Effector memory CD4-positive, alpha-beta T cell (primary cell): ENCODE measurements around the gene MZT2B.
"Not testable (repeated sequence)": the region's sequence is repeated elsewhere in the genome, so short reads cannot be mapped to it uniquely, and the experiment has no call there.

ENCODE experiments used
- DNase-seq, 3 donors: peaks; one replicate each; pipeline ENCODE4 v3.0.0-alpha.2; 2020
- H3K27ac ChIP-seq: 2 replicates; pipeline ENCODE4 v1.7.0; 2013; ENCODE audit warnings: mild to moderate bottlenecking, low read length, moderate library complexity; ENCODE audit not compliant: insufficient read depth, poor library complexity, severe bottlenecking
- H3K27me3 ChIP-seq: replicated peaks from 2 replicates; pipeline ENCODE4 v1.7.0; 2013; ENCODE audit warnings: mild to moderate bottlenecking, low read length; ENCODE audit not compliant: insufficient read depth, control insufficient read depth, poor library complexity, severe bottlenecking
- H3K36me3 ChIP-seq: 2 replicates; pipeline ENCODE4 v1.7.0; 2013; ENCODE audit warnings: mild to moderate bottlenecking, low read length, moderate library complexity; ENCODE audit not compliant: control insufficient read depth, insufficient read depth
- H3K4me1 ChIP-seq: 2 replicates; pipeline ENCODE4 v1.7.0; 2013; ENCODE audit warnings: low read length, mild to moderate bottlenecking; ENCODE audit not compliant: control insufficient read depth, insufficient read depth, poor library complexity, severe bottlenecking
- H3K4me3 ChIP-seq: 2 replicates; pipeline ENCODE4 v1.7.0; 2013; ENCODE audit warnings: low read length, low read depth, mild to moderate bottlenecking; ENCODE audit not compliant: insufficient read depth, poor library complexity, severe bottlenecking
- H3K9me3 ChIP-seq: 2 replicates; pipeline ENCODE4 v1.7.0; 2013; ENCODE audit warnings: mild to moderate bottlenecking, low read length, moderate library complexity; ENCODE audit not compliant: control insufficient read depth

The MZT2B gene

DNA sequence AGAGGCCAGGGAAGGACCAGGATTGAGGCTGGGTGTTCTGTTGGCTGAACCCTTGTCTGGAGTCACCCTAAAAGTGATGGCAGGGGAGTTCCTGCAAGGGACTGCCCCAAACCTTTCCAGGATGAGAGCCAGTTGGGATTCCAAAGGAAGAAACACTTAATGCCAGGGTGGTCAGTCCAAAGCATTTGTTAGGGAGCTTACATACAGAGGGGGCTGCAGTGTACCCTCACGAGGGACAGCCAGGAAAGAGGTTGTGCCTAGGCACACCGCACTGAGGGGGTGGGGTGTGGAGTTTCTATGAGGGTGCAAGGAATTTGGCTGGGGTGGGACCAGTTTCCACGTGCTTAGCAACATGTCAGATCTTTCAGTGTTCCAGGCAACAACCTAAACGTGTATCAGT is 6.9 kb downstream of the MZT2B start:
- not testable (repeated sequence) for H3K27ac ChIP-seq, H3K27me3 ChIP-seq, H3K4me1 ChIP-seq, H3K4me3 ChIP-seq, H3K9me3 ChIP-seq, H3K36me3 ChIP-seq, DNase-seq

DNA sequence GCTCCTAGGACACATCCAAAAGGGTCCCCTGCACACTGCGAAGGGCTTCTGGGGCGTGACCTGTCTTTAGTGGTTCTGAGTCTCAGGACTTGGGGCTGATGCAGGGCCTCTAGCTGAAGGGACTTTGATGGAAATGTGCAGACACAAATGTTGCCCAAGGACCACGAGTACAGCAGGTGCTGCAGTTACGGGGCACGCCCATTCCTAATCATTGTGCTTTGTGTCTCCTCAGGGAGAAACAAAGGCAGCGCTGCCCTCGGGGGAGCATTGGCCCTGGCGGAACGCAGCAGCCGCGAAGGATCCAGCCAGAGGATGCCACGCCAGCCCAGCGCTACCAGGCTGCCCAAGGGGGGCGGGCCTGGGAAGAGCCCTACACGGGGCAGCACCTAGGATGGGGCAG is 8.2 kb downstream of the MZT2B start:
- H3K4me1 ChIP-seq: no peaks in the 10 kb centered on the region
- no peaks in the 10 kb centered on the region for H3K27me3 ChIP-seq
- H3K27ac ChIP-seq: no peak overlapping the region
- DNase-seq: no peak
- no peaks in the 10 kb centered on the region for H3K36me3 ChIP-seq
- H3K9me3 ChIP-seq: no peaks in the 10 kb centered on the region
- no peak overlapping the region for H3K4me3 ChIP-seq

DNA sequence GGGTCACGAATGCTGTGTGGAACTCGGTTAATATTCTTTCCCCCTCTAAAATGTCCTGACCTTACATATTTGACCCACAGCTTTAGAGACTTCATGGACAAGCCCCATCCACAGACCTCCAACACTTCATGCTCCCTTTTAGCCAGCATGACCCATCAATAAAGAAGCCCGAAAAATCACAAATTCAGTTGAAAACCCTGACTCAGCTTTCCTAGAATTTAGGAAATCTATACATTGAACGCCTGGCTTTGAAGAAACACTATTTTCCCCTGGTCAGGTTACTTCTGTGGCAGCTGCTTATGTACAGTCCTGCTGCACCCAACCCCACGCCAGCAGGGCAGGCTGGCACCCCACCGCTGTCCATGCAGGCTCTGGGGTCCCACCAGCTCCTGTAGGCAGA is 9.3 kb downstream of the MZT2B start:
- not testable (repeated sequence) for H3K27me3 ChIP-seq, H3K27ac ChIP-seq, DNase-seq, H3K4me1 ChIP-seq, H3K36me3 ChIP-seq, H3K4me3 ChIP-seq, H3K9me3 ChIP-seq

DNA sequence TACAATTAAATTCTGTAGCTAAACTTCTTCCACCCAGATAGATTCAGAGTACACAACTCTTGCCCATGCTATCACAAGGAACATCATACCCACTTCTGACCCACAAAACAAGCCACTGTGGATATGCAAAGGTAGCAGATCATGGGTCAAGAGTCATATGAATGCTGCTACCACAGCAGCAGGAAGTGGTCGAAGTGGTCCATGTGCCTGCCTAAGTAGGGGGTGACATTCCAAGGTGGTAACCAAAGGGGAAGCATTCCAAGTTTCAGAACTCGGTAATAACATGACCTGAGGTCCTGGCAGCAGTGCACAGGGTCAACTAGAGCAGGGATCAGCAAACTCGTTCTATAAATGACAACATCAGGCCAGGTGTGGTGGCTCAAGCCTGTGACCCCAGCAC is 10.4 kb downstream of the MZT2B start:
- H3K9me3 ChIP-seq, H3K4me3 ChIP-seq, H3K36me3 ChIP-seq, DNase-seq, H3K27ac ChIP-seq, H3K27me3 ChIP-seq, H3K4me1 ChIP-seq: not testable (repeated sequence)

DNA sequence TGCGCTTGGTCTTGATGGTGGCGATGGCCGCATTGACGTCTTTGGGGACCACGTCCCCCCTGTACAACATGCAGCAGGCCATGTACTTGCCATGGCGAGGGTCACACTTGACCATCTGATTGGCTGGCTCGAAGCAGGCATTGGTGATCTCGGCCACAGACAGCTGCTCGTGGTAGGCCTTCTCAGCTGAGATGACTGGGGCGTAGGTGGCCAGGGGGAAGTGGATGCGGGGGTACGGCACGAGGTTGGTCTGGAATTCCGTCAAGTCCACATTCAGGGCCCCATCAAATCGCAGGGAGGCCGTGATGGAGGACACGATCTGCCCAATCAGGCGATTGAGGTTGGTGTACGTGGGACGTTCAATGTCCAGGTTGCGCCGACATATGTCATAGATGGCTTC is 11.8 kb downstream of the MZT2B start:
- H3K9me3 ChIP-seq, H3K27me3 ChIP-seq, H3K4me1 ChIP-seq, H3K27ac ChIP-seq, H3K4me3 ChIP-seq, H3K36me3 ChIP-seq, DNase-seq: not testable (repeated sequence)

DNA sequence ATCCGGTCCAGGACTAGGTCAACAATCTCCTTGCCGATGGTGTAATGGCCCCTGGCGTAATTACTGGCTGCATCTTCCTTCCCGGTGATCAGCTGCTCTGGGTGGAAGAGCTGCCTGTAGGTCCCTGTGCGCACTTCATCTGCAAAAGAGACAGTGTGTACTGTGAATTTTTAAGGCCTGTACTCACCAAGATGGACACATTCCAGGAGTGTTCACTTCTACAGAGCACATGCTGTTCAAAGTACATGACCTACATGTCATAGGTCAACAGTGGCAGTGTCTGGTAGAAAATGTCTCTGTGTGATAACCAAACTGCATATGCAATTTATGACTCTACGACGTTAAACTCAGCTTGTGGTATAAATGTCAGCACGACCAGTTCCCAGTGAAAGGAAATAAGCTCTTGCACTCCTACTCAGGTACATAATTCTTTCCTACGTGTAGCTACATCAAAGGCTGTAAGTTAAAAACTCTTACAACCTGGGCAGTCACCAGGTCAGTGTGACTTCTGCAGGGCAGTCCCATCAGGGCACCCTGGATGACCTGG is 13.1 kb downstream of the MZT2B start:
- not testable (repeated sequence) for DNase-seq, H3K4me1 ChIP-seq, H3K9me3 ChIP-seq, H3K27ac ChIP-seq, H3K4me3 ChIP-seq, H3K27me3 ChIP-seq, H3K36me3 ChIP-seq

DNA sequence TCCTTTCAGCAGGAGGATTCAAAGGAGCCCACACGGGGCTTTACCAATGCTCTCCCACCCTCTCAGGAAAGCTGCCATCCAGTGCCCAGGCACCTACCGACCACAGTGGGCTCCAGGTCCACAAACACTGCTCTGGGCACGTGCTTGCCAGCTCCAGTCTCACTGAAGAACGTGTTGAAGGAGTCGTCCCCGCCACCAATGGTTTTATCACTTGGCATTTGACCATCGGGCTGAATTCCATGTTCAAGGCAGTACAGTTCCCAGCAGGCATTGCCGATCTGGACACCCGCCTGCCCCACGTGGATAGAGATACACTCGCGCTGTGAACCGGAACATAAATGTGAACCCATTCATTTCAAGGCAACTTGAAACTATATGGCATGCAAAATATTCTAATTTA is 14.0 kb downstream of the MZT2B start:
- H3K27me3 ChIP-seq, H3K4me3 ChIP-seq, H3K36me3 ChIP-seq, H3K9me3 ChIP-seq, H3K4me1 ChIP-seq, H3K27ac ChIP-seq, DNase-seq: not testable (repeated sequence)

DNA sequence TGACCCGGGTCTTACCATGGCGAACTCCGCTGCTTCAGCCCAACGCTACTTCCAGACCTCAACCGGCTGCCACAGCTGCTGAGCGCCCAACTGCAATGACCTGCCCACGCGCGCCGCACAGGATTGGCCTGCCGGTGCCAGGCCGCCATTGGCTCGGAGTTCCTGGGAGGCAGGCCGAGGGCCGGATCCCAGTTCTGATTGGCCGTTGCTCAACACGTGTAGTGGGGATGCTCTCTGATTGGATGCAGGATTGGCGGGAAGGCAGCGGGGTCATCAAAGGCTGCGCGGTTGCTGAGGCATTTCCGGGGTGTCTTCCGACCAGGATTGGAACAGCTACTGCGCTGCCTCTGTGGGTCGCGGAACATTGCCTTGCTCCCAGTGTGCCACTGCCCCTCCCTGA is 16.3 kb downstream of the MZT2B start, which contains the start of gene TUBA3E:
TUBA3E (minus strand) TSS at position 97 of the 400 bp plus-strand sequence; CDS start at position 18, 79 bp downstream.
- H3K4me1 ChIP-seq: no peaks in the 10 kb centered on the region
- H3K27me3 ChIP-seq: no peaks in the 10 kb centered on the region
- no peaks in the 10 kb centered on the region for H3K36me3 ChIP-seq
- H3K4me3 ChIP-seq: no peak within 1 kb of the TSS
- no peak within 1 kb of the TSS for H3K27ac ChIP-seq
- DNase-seq: no peak
- no peaks in the 10 kb centered on the region for H3K9me3 ChIP-seq

DNA sequence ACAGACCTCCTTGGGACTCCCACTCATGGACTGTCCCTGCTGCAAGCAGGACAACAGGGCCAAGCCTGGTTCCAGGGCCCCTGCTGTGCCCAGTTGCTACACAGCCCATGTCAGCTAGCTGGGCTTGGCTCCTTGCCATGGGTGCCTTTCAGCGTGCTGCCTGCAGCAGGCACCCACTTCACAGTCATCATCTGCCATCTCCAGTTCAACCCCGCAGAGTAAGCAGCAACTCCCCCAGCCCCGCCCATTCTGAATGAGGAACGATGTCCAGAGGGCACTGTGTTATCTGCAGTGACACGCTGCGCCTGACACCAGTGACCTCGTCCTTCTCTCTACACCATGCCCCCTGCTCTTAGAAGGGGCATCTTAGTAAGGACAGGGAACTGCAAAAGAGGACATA is 20.5 kb downstream of the MZT2B start:
- not testable (repeated sequence) for H3K27me3 ChIP-seq, H3K4me1 ChIP-seq, H3K27ac ChIP-seq, H3K4me3 ChIP-seq, DNase-seq, H3K36me3 ChIP-seq, H3K9me3 ChIP-seq

DNA sequence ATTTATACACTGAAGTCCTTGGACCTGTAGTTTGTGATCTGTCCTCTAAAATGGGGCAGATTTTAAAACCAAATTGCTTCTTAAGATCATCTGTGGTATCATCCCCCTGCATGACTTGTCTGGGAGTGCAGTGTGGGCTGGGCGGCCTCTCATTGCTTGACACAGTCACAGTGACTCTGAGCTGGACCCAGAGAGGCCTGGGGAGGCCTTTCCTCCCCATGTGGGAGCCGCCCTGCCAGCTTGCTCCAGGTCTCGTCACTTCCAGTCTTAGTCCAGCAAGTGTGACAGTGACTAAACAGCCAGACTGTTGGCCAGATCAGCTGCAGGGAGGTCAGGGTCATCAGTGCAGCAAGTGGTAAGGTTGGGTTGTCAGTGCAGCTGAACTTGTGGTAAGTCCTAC is 21.1 kb downstream of the MZT2B start:
- not testable (repeated sequence) for H3K27ac ChIP-seq, H3K4me3 ChIP-seq, H3K9me3 ChIP-seq, DNase-seq, H3K27me3 ChIP-seq, H3K36me3 ChIP-seq, H3K4me1 ChIP-seq

DNA sequence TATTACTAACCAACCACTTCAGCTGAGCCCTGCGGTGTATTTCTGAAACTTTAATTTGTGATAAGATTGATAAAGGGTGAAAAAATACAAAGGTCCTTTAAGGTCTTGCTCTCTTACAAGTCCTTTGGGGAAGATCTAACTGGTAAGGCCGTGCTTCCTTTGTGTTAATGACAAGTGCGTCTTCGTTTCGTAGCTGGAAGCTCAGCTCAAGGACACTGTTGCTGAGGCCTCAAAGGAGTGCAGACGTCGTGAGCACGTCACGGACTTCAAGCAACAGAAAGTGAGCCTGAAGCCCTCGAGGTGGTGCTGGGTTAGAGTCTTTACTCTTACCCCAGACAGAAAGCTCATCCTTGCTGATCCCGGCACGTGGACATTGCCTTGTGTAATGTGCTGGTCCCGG is 25.0 kb downstream of the MZT2B start:
- not testable (repeated sequence) for DNase-seq, H3K36me3 ChIP-seq

More for the DNA sequence above, 25.0 kb downstream of the MZT2B start:
- not testable (repeated sequence) for H3K4me1 ChIP-seq, H3K4me3 ChIP-seq, H3K9me3 ChIP-seq, H3K27me3 ChIP-seq, H3K27ac ChIP-seq
